Keratinocyte (primary cell): ENCODE measurements around the gene MRPS14.

Experiments
- EZH2 ChIP-seq: IDR thresholded peaks from one replicate; pipeline ENCODE4 v1.6.1; 2012; ENCODE audit warnings: inconsistent platforms, mild to moderate bottlenecking, low read length, moderate library complexity
- TF ChIP-seq, protein P1 (sequence below), 3 experiments: IDR thresholded peaks in 1 of 3; conservative IDR thresholded peaks in 1 of 3; optimal IDR thresholded peaks in 1 of 3; 2 replicates in 2 of 3; 3 replicates in 1 of 3; pipeline versions ENCODE3 to v1.5.1; 2011; ENCODE audit warnings: low read length in 3 of 3, mild to moderate bottlenecking in 3 of 3, moderate library complexity in 2 of 3, control low read depth in 1 of 3, inconsistent platforms in 1 of 3; ENCODE audit not compliant: insufficient read depth in 2 of 3; ENCODE audit errors: extremely low read depth in 1 of 3

DNA sequence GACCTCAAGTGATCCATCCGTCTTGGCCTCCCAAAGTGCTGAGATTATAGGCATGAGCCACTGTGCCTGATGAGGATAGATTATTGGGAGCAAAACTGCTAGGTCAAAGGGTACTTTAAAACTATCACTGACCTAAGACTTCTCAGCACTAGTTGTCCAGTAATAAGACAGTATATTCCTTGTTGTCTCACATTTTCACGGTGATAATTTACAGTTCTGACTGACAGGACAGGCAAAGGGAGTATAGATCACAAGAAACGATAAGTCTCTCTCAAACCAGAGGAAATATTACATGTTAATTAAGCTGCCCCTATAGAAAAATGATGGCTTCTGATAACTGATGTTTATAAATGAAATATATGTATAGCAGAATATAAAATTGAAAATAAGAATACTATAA, 3.7 kb downstream of the MRPS14 start:
- TF ChIP-seq, protein P1, sequence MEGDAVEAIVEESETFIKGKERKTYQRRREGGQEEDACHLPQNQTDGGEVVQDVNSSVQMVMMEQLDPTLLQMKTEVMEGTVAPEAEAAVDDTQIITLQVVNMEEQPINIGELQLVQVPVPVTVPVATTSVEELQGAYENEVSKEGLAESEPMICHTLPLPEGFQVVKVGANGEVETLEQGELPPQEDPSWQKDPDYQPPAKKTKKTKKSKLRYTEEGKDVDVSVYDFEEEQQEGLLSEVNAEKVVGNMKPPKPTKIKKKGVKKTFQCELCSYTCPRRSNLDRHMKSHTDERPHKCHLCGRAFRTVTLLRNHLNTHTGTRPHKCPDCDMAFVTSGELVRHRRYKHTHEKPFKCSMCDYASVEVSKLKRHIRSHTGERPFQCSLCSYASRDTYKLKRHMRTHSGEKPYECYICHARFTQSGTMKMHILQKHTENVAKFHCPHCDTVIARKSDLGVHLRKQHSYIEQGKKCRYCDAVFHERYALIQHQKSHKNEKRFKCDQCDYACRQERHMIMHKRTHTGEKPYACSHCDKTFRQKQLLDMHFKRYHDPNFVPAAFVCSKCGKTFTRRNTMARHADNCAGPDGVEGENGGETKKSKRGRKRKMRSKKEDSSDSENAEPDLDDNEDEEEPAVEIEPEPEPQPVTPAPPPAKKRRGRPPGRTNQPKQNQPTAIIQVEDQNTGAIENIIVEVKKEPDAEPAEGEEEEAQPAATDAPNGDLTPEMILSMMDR (optimal IDR thresholded peaks at IDR 0.05 in 1 of 3, IDR thresholded peaks at IDR 0.05 in 1 of 3, conservative IDR thresholded peaks at IDR 0.05 in 1 of 3; ENCODE audit: extremely low read depth in 1 of 3, insufficient read depth in 2 of 3, low read length in 3 of 3) = no peak
- no peak for TF ChIP-seq EZH2
